ENCODE measurements around the gene ETV1.

DNA sequence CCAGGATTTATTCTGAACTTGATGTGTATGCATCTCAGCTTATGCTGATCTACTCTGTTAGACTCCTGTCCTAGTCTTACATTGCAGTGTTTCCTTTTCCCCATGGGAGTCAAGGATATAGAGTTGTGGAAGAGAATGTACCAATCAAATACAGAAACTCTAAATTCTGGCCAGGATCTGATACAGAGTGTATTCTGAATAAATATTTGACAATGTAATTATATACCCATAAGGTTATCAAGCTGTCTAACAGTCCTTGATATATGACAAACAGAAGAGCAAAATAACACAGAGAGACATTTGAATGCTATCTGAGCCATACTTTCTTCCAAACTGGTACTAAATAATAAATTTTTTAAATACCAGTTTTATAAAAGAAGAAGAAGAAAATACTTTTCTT lies 116.8 kb downstream of the ETV1 start:
- no peak for TF ChIP-seq POLR2A (IDR thresholded peaks at IDR 0.05; ENCODE audit: low read depth, low read length)
- no peak for TF ChIP-seq TAF1 (IDR thresholded peaks at IDR 0.05; ENCODE audit: low read depth, low read length)

Data from GM12891 (cell line).